Ectodermal cell (in vitro differentiated cells): ENCODE data around the gene RARB.

Source experiments
- H3K27ac ChIP-seq: 2 replicates; pipeline ENCODE4 v1.7.0; 2013; ENCODE audit warnings: mild to moderate bottlenecking, low read depth, low read length; ENCODE audit not compliant: insufficient read depth, poor library complexity, severe bottlenecking
- H3K27me3 ChIP-seq: 2 replicates; pipeline ENCODE4 v1.7.0; 2013; ENCODE audit warnings: mild to moderate bottlenecking, low read length; ENCODE audit not compliant: insufficient read depth, control insufficient read depth, poor library complexity, severe bottlenecking
- H3K36me3 ChIP-seq: one replicate; pipeline ENCODE4 v1.7.0; 2013; ENCODE audit warnings: low read length; ENCODE audit not compliant: control insufficient read depth, insufficient read depth
- H3K4me1 ChIP-seq: one replicate; pipeline ENCODE4 v1.7.0; 2013; ENCODE audit warnings: low read length; ENCODE audit not compliant: control insufficient read depth, insufficient read depth
- H3K4me3 ChIP-seq: 2 replicates; pipeline ENCODE4 v1.7.0; 2013; ENCODE audit warnings: low read depth, low read length, control low read depth; ENCODE audit not compliant: insufficient read depth
- H3K9me3 ChIP-seq: 2 replicates; pipeline ENCODE4 v1.7.0; 2013; ENCODE audit warnings: mild to moderate bottlenecking, low read length, moderate library complexity; ENCODE audit not compliant: control insufficient read depth
- WGBS, 2 experiments: methylation state at CpG; one replicate each; pipeline ENCODE4 v1.1.7; 2013; ENCODE audit warnings: missing lambda C conversion rate in 2 of 2; 5-methylcytosine and 5-hydroxymethylcytosine counted together

The RARB gene

DNA sequence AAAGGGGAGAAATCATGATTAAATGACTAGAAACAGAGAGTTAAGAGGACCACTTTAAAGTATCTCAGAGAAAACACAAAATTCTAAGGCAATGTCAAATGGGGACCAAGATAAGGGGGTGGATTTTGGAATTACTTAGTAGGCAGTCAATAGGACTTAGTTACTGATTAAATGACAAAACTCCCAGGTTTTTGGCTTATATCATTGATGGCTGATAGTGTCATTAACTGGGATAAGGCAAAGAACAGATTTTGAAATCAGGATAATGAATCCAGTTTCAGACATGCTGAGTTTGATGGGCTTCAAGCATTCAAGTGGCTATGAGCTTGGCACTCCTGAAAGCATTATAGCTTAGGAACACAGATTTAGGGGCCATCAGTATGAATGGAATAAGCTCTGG lies 182.7 kb downstream of the RARB start:
- H3K27ac ChIP-seq: no peak overlapping the region
- peaks cover 13% of the 10 kb centered on the region for H3K36me3 ChIP-seq
- H3K4me1 ChIP-seq: no peaks in the 10 kb centered on the region
- no peak overlapping the region for H3K4me3 ChIP-seq
- no peaks in the 10 kb centered on the region for H3K27me3 ChIP-seq
- no peaks in the 10 kb centered on the region for H3K9me3 ChIP-seq

DNA sequence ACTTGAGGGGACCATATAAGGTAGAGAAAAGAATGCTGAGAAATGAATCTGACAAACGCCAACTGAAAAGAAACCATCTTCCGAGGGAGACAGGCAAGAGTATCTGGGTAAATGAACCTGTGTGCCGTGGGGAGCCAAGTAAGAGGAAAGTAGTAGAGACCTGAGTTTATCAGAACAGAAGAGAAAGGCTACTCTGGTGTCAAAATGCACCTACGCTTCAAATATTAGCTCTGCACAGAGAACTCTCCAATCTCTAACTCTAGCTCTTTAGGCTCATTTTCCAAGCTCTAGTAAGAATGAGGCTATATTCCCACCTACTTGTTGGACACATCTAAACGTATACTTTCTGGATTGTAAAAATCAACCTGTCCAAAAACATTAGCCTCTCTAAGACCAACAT lies 183.1 kb downstream of the RARB start:
- WGBS, 2 experiments: 93 to 96% methylated on average over 5 of the region's 5 CpGs
- Histone ChIP-seq H3K4me1 (no peaks in the 10 kb centered on the region), H3K36me3 (peaks cover 13% of the 10 kb centered on the region), H3K27ac (no peak overlapping the region), H3K4me3 (no peak overlapping the region), H3K9me3 (no peaks in the 10 kb centered on the region), H3K27me3 (no peaks in the 10 kb centered on the region)

DNA sequence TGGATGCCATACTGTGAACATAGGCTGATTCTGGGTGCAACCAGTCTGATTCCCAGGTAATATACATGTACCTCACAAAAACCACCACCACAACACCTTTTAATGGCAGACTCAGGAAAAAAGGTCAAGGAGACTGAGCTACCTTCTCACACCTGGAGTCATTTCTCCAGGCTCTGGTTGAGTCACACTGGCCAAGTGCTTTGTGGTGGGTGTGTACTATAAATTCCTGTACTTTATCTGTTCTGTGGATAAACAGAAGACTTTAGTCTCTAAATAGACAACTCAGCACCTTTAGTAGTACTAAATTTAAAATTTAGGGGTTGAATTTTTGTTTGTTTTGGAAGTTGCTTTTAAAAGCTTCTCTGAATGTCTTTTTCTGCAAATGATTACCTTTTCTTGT lies 190.0 kb downstream of the RARB start:
- Histone ChIP-seq H3K4me3 (no peak overlapping the region), H3K4me1 (no peaks in the 10 kb centered on the region), H3K36me3 (peaks cover 17% of the 10 kb centered on the region), H3K27me3 (no peaks in the 10 kb centered on the region), H3K27ac (no peak overlapping the region), H3K9me3 (no peaks in the 10 kb centered on the region)

DNA sequence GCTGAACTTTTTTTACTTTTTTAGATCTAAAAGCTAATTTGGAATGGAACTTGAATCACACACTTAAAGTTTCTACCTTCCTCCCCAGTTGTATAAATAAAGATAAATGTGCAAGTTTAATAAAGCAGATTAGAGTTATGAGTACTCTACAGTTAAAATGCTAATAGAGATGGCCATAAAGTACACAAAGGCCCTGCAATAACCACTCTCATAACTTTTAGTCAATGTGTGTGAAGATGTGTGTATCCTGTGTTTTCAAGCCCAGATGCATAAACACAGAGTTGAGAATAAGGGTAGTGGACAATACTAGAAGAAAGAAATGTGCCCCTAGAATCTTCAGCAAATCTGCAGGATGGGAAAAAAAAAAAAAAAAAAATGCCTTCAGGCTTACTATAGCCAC lies 191.3 kb downstream of the RARB start:
- Histone ChIP-seq H3K4me3 (no peak overlapping the region), H3K4me1 (no peaks in the 10 kb centered on the region), H3K9me3 (no peaks in the 10 kb centered on the region), H3K36me3 (peaks cover 18% of the 10 kb centered on the region), H3K27ac (no peak overlapping the region), H3K27me3 (no peaks in the 10 kb centered on the region)

- WGBS, 2 experiments: 90 to 93% methylated on average over 3 to 4 of the region's 5 CpGs
- Histone ChIP-seq H3K9me3 (no peaks in the 10 kb centered on the region), H3K4me3 (no peak overlapping the region), H3K36me3 (peaks cover 25% of the 10 kb centered on the region), H3K27ac (no peak overlapping the region), H3K4me1 (no peaks in the 10 kb centered on the region), H3K27me3 (no peaks in the 10 kb centered on the region)
Observed at GRCh38 chr3:25620493-25620892, 192.4 kb downstream of the RARB start.

DNA sequence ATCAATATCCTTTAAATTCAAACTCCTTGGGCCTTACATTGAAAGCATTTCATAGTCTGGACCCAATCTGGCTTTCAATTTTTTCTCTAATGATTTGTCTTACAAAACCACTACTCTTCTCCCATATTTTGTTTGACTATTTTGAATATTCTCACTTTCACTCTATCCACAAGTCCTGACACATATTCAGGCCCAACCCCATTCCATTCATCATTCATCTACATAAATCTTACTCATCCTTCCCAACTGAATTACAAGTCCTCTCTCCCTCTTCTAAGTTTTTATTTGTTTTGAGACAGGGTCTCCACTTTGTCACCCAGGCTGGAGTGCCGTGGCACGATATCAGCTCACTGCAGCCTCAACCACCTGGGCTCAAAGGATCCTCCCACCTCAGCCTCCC lies 193.0 kb downstream of the RARB start:
- H3K36me3 ChIP-seq: peaks cover 27% of the 10 kb centered on the region
- WGBS, 2 experiments: 89 to 95% methylated on average over 2 of the region's 2 CpGs

GRCh38 chr3:25631989-25632388 lies 203.9 kb downstream of the RARB start:
- Histone ChIP-seq H3K4me1 (no peaks in the 10 kb centered on the region), H3K36me3 (peaks cover 31% of the 10 kb centered on the region), H3K27ac (no peak overlapping the region), H3K4me3 (no peak overlapping the region), H3K27me3 (no peaks in the 10 kb centered on the region), H3K9me3 (no peaks in the 10 kb centered on the region)
- 91 to 93% methylated on average over 1 of the region's 1 CpG for WGBS, 2 experiments

More for the DNA sequence above, 193.0 kb downstream of the RARB start:
- Histone ChIP-seq H3K9me3 (no peaks in the 10 kb centered on the region), H3K4me3 (no peak overlapping the region), H3K27me3 (no peaks in the 10 kb centered on the region), H3K4me1 (no peaks in the 10 kb centered on the region), H3K27ac (no peak overlapping the region)

DNA sequence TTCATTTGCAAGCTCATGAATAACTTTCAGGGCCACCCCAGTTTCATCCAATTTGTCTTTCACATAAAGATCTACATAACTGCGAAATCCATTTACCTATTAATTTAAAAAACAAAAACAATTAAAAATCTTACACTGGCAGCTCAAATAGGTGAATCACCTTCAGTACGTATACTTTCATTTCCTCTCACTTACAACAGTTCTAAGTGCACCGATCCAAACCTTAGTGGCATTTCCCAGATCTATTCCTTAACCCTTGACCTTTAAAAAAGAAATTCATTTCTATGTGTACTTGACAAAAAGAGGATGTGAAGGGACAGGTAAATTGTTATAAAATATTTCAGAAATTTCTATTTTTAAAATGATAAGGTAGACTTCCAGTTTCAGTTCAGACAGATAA lies 205.9 kb downstream of the RARB start:
- WGBS, 2 experiments: 97 to 98% methylated on average over 3 of the region's 3 CpGs
- Histone ChIP-seq H3K36me3 (peaks cover 18% of the 10 kb centered on the region), H3K27me3 (no peaks in the 10 kb centered on the region), H3K27ac (no peak overlapping the region), H3K9me3 (no peaks in the 10 kb centered on the region), H3K4me1 (no peaks in the 10 kb centered on the region), H3K4me3 (no peak overlapping the region)

GRCh38 chr3:25635038-25635437 lies 207.0 kb downstream of the RARB start:
- no peaks in the 10 kb centered on the region for H3K27me3 ChIP-seq
- WGBS, 2 experiments: 92 to 94% methylated on average over 2 of the region's 3 CpGs
- H3K4me1 ChIP-seq: no peaks in the 10 kb centered on the region
- no peaks in the 10 kb centered on the region for H3K9me3 ChIP-seq
- H3K4me3 ChIP-seq: no peak overlapping the region
- no peak overlapping the region for H3K27ac ChIP-seq
- peaks cover 11% of the 10 kb centered on the region for H3K36me3 ChIP-seq
